HCT116 (cell line): Measurements from ENCODE around the gene SPR.

ENCODE experiments used
- EZH2 ChIP-seq: fragments of 200-600 bp; sonication (generic); IDR thresholded peaks from 2 replicates; pipeline ENCODE4 v1.6.1; 2017; ENCODE audit warnings: antibody characterized with exemption, mixed run types
- EZH2phosphoT487 ChIP-seq: fragments of 200-600 bp; IDR thresholded peaks from 2 replicates; pipeline ENCODE4 v1.6.1; 2018; ENCODE audit warnings: antibody characterized with exemption, borderline replicate concordance
- POLR2A ChIP-seq: IDR thresholded peaks from 2 replicates; pipeline ENCODE4 v1.7.0; 2011; ENCODE audit warnings: borderline replicate concordance; ENCODE audit not compliant: insufficient read depth, insufficient read length; ENCODE audit errors: extremely low read depth
- POLR2AphosphoS5 ChIP-seq: IDR thresholded peaks from 2 replicates; pipeline ENCODE4 v1.6.1; 2011; ENCODE audit warnings: mild to moderate bottlenecking, low read depth, low read length, moderate library complexity
- RAD21 ChIP-seq: IDR thresholded peaks from 2 replicates; pipeline ENCODE4 v1.6.1; 2012; ENCODE audit warnings: low read depth, mild to moderate bottlenecking
- SIN3A ChIP-seq: IDR thresholded peaks from 2 replicates; pipeline ENCODE4 v1.6.1; 2012; ENCODE audit warnings: low read depth
- SP1 ChIP-seq: IDR thresholded peaks from 2 replicates; pipeline ENCODE4 v1.6.1; 2012; ENCODE audit warnings: low read depth
- TCF7L2 ChIP-seq: IDR thresholded peaks from 2 replicates; pipeline ENCODE4 v1.7.0; 2011; ENCODE audit warnings: borderline replicate concordance, inconsistent platforms; ENCODE audit not compliant: insufficient read depth, insufficient read length; ENCODE audit errors: extremely low read depth
- YY1 ChIP-seq: IDR thresholded peaks from 2 replicates; pipeline ENCODE4 v1.6.1; 2011; ENCODE audit warnings: low read length, low read depth, moderate library complexity, mild to moderate bottlenecking; ENCODE audit not compliant: insufficient replicate concordance; ENCODE audit errors: extremely low read depth
- TF ChIP-seq, protein P1 (sequence below), 3 experiments: fragments of 200-600 bp in 1 of 3; sonication (generic) in 1 of 3; IDR thresholded peaks in 2 of 3; conservative IDR thresholded peaks in 1 of 3; 2 replicates each; pipeline ENCODE4 v1.5.1; 2012 to 2017; ENCODE audit warnings: low read depth in 2 of 3, low read length in 2 of 3, antibody characterized with exemption in 1 of 3, borderline replicate concordance in 1 of 3, control low read depth in 1 of 3, mild to moderate bottlenecking in 1 of 3, mixed read lengths in 1 of 3, mixed run types in 1 of 3, moderate library complexity in 1 of 3; ENCODE audit not compliant: insufficient read depth in 1 of 3
- TF ChIP-seq, protein P2 (sequence below): IDR thresholded peaks from 2 replicates; pipeline ENCODE4 v1.6.1; 2012; ENCODE audit warnings: low read depth

DNA sequence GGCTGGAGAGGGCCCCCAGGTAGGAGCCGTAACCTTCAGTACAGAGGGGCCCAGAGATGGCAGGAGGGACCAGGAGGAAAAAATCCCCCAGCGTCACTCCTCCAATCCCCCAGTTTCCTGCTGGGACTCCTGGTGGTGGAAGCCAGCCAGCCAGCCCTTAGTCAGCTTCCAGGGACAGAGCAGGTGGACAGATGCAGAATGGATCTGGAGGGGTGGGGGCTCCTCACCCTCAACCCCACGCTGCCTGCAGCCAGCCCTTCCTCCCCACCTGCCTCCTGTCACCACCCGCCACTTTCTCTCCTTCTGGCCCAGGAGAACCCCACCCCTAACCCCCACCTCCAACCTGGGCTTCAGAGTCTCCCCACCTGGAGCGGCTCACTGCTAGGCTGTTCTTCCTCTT is 51.2 kb downstream of the SPR start:
- TF ChIP-seq, protein P1, sequence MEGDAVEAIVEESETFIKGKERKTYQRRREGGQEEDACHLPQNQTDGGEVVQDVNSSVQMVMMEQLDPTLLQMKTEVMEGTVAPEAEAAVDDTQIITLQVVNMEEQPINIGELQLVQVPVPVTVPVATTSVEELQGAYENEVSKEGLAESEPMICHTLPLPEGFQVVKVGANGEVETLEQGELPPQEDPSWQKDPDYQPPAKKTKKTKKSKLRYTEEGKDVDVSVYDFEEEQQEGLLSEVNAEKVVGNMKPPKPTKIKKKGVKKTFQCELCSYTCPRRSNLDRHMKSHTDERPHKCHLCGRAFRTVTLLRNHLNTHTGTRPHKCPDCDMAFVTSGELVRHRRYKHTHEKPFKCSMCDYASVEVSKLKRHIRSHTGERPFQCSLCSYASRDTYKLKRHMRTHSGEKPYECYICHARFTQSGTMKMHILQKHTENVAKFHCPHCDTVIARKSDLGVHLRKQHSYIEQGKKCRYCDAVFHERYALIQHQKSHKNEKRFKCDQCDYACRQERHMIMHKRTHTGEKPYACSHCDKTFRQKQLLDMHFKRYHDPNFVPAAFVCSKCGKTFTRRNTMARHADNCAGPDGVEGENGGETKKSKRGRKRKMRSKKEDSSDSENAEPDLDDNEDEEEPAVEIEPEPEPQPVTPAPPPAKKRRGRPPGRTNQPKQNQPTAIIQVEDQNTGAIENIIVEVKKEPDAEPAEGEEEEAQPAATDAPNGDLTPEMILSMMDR (IDR thresholded peaks at IDR 0.05 in 2 of 3, conservative IDR thresholded peaks at IDR 0.05 in 1 of 3; ENCODE audit: borderline replicate concordance in 1 of 3, insufficient read depth in 1 of 3, low read depth in 2 of 3, low read length in 2 of 3): no peak
- no peak for TF ChIP-seq RAD21
- no peak for TF ChIP-seq EZH2
- no peak for TF ChIP-seq SIN3A
- TF ChIP-seq SP1: no peak
- no peak for TF ChIP-seq POLR2AphosphoS5
- no peak for TF ChIP-seq TCF7L2
- TF ChIP-seq POLR2A: no peak
- no peak for TF ChIP-seq YY1
- TF ChIP-seq, protein P2, sequence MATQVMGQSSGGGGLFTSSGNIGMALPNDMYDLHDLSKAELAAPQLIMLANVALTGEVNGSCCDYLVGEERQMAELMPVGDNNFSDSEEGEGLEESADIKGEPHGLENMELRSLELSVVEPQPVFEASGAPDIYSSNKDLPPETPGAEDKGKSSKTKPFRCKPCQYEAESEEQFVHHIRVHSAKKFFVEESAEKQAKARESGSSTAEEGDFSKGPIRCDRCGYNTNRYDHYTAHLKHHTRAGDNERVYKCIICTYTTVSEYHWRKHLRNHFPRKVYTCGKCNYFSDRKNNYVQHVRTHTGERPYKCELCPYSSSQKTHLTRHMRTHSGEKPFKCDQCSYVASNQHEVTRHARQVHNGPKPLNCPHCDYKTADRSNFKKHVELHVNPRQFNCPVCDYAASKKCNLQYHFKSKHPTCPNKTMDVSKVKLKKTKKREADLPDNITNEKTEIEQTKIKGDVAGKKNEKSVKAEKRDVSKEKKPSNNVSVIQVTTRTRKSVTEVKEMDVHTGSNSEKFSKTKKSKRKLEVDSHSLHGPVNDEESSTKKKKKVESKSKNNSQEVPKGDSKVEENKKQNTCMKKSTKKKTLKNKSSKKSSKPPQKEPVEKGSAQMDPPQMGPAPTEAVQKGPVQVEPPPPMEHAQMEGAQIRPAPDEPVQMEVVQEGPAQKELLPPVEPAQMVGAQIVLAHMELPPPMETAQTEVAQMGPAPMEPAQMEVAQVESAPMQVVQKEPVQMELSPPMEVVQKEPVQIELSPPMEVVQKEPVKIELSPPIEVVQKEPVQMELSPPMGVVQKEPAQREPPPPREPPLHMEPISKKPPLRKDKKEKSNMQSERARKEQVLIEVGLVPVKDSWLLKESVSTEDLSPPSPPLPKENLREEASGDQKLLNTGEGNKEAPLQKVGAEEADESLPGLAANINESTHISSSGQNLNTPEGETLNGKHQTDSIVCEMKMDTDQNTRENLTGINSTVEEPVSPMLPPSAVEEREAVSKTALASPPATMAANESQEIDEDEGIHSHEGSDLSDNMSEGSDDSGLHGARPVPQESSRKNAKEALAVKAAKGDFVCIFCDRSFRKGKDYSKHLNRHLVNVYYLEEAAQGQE: no peak
- no peak for TF ChIP-seq EZH2phosphoT487
